Measurements from ENCODE around the gene KRTAP10-4. TPM values are rescaled to one million over a fixed set of nuclear protein-coding genes. Genes with fewer than 3 reads are reported as not detected.
"Not testable (repeated sequence)": the region's sequence is repeated elsewhere in the genome, so short reads cannot be mapped to it uniquely, and the experiment has no call there.

The KRTAP10-4 gene
- total and polyA plus RNA-seq, 12 donors: not detected

DNA sequence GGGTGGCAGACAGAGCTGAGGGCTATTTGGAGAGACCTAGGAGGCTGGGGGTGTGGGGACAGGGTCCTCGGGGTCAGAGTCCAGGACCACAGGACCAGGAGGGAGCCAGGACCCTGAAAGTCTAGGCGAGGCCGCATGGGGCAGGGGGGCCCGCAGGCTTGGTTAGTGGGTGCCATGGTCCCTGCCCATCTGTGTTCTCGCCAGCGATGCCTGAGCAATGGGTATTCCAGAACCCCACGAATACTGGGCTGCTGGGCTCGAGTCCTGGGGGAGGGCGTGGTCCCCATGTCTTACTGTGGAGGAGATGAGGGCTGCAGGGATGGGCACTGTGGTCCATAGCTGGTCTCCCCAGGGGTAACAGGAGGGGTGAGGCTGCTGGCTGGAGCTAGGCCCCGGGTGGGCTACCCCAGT, 16.8 kb downstream of the KRTAP10-4 start:
- 78 to 84% methylated on average over 10 of the region's 10 CpGs for WGBS, 2 donors
- peaks cover 0 to 4% (median 0%) of the 10 kb centered on the region in 9 donors for H3K4me1 ChIP-seq
- peak in 1 of 8 donors; percentile 21 for ATAC-seq
- no peak for DNase-seq
- peaks cover 0 to 12% (median 0%) of the 10 kb centered on the region in 11 donors for H3K9me3 ChIP-seq
- no peak overlapping the region for H3K4me3 ChIP-seq
- no peaks in the 10 kb centered on the region for H3K36me3 ChIP-seq
- TF ChIP-seq, protein P1, sequence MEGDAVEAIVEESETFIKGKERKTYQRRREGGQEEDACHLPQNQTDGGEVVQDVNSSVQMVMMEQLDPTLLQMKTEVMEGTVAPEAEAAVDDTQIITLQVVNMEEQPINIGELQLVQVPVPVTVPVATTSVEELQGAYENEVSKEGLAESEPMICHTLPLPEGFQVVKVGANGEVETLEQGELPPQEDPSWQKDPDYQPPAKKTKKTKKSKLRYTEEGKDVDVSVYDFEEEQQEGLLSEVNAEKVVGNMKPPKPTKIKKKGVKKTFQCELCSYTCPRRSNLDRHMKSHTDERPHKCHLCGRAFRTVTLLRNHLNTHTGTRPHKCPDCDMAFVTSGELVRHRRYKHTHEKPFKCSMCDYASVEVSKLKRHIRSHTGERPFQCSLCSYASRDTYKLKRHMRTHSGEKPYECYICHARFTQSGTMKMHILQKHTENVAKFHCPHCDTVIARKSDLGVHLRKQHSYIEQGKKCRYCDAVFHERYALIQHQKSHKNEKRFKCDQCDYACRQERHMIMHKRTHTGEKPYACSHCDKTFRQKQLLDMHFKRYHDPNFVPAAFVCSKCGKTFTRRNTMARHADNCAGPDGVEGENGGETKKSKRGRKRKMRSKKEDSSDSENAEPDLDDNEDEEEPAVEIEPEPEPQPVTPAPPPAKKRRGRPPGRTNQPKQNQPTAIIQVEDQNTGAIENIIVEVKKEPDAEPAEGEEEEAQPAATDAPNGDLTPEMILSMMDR (IDR thresholded peaks at IDR 0.05): no peak
- H3K27ac ChIP-seq: no peak overlapping the region
- H3K27me3 ChIP-seq: peaks cover 0 to 55% (median 25%) of the 10 kb centered on the region in 7 donors
- intact Hi-C loops (cut with DNase I): no loop called here

DNA sequence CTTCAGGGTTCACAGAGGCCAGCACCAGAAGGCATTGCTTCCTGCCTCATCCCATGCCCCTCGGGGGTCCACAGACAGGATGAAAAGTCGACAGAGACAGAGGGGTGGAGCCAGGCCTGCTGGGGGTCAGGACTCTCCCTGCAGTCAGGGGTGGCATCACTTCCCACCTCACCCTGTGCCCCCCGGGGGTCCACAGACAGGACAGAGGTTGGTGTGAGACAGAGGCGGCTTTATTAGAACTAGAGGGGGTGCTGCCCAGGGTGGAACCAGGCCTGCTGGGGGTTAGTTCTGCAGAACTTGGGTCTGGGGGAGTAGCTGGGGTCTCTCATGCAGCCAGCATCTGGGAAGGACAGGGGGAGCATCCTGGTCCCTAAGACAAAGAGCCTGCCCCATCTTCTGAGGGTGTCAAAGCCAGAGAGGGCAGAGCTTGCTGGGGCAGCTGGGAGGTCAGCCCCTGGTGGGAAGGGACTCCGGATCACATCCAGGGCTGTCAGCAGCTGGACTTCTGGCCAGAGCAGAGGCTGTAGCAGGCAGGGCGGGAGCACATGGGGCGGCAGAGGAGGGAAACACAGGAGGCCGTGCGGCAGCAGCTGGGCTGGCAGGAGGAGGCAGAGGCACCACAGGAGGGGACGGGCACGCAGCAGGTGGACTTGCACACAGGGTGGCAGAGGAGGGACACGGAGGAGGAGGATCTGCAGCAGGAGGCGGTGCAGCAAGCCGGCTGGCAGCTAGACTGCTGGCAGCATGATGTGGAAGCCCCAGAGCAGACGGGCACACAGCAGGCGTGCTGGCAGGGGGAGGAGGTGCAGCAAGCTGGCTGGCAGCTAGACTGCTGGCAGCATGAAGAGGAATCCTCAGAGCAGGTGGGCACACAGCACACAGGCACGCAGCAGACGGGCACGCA, 17.6 kb downstream of the KRTAP10-4 start:
- intact Hi-C loops (cut with DNase I); H3K4me3 ChIP-seq; H3K9me3 ChIP-seq; H3K27ac ChIP-seq; H3K36me3 ChIP-seq; DNase-seq; H3K4me1 ChIP-seq: not testable (repeated sequence)
- H3K27me3 ChIP-seq: peaks cover 0 to 47% (median 17%) of the 10 kb centered on the region in 7 donors
- ATAC-seq: peak in 2 of 8 donors; percentile 20 to 51
- WGBS, 2 donors: 60 to 72% methylated on average over 11 to 18 of the region's 19 CpGs

DNA sequence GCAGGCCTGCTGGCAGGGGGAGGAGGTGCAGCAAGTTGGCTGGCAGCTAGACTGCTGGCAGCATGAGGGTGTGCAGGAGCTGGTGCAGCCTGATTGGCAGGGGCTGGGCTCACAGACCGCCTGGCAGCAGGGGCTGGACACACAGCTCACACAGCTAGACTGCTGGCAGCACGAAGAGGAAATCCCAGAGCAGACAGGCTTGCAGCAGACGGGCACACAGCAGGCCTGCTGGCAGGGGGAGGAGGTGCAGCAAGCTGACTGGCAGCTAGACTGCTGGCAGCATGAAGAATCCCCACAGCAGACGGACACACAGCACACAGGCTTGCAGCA, 18.2 kb downstream of the KRTAP10-4 start:
- intact Hi-C loops (cut with DNase I); H3K4me3 ChIP-seq; H3K9me3 ChIP-seq; H3K36me3 ChIP-seq; H3K27ac ChIP-seq; DNase-seq; H3K4me1 ChIP-seq: not testable (repeated sequence)
- peaks cover 0 to 42% (median 12%) of the 10 kb centered on the region in 7 donors for H3K27me3 ChIP-seq
- peak in 2 of 8 donors; percentile 40 to 59 for ATAC-seq
- WGBS, 2 donors: 41 to 90% methylated on average over 2 to 4 of the region's 4 CpGs

DNA sequence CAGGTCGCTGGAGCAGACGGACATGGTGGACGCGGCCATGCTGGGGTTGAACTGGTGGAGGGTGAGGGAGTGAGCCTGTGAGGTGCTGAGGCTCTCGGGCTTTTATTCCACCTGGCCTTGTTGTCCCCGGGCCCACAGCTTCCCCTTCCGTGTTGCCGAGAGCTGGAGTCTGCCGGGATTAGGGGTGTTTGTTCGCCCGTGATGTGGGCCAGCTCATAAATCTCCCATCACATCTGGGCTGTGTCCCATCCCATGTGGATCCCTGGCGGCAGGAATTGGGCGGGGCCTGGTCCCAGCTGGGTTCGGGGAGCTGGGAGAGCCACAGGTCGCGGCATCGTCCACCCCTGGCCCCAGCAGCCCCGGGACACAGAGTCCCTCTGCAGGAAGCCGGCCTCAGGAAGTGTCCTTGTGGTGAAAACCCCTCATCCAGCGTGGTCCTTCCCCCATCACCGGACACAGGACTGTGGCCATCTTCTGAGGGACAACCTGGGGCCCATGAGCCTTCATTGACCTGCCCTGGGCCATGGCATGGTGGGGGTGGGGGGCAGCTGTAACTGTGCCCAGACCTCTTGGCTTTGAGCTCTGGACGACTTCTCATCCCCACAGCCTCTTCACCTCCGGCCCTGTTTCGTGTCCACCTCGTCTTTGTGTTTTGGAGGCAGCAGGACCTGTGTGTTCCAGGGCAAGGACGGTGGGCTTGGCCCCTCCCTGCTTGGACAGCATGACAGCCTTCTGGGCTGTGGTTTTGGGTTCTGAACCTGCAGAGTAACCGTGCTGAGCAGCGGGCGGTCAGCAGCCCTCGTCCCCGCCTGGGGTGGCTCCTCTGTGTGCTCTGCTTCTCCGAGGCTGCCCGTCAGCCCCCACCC, 19.1 kb downstream of the KRTAP10-4 start, which contains the start of gene KRTAP10-6:
Gene KRTAP10-6, minus strand, starts transcription at position 60 of the 866 bp plus-strand sequence. Its CDS starts 21 bp downstream, at position 39.
- ATAC-seq (peak in 1 of 8 donors; percentile 22), DNase-seq (peak in 1 of 2 donors; percentile 6)
- Histone ChIP-seq H3K9me3 (no peaks in the 10 kb centered on the region), H3K4me1 (peaks cover 0 to 4% (median 0%) of the 10 kb centered on the region in 9 donors), H3K27ac (no peak within 1 kb of the TSS), H3K27me3 (peaks cover 0 to 41% (median 12%) of the 10 kb centered on the region in 7 donors), H3K4me3 (no peak within 1 kb of the TSS), H3K36me3 (no peaks in the 10 kb centered on the region)
- 65 to 67% methylated on average over 33 of the region's 33 CpGs for WGBS, 2 donors
- intact Hi-C loops (cut with DNase I): no loop called here
- TF ChIP-seq, protein P1 (IDR thresholded peaks at IDR 0.05): no peak

Data from heart right ventricle (tissue), 16 donors.